Ascending aorta (tissue), 2 donors: ENCODE data around the gene HASPIN. TPM values are rescaled to one million over a fixed set of nuclear protein-coding genes. Genes with fewer than 3 reads are reported as not detected.

Experiments used
- DNase-seq, 2 donors: peaks; one replicate each; pipeline ENCODE4 v3.0.0-alpha.2; 2019; ENCODE audit warnings: low spot score in 2 of 2
- H3K27ac ChIP-seq, 2 donors: fragments of 200-600 bp; sonication (generic); one replicate each; pipeline ENCODE4 v1.5.1; 2016 to 2017; ENCODE audit warnings: mild to moderate bottlenecking in 1 of 2
- H3K27me3 ChIP-seq: fragments of 200-600 bp; sonication (generic); one replicate; pipeline ENCODE4 v1.5.1; 2017
- H3K36me3 ChIP-seq, 2 donors: fragments of 200-600 bp; sonication (generic); one replicate each; pipeline ENCODE4 v1.5.1; 2016
- H3K4me1 ChIP-seq, 2 donors: fragments of 200-600 bp; sonication (generic); one replicate each; pipeline ENCODE4 v1.5.1; 2016 to 2017; ENCODE audit warnings: mild to moderate bottlenecking in 1 of 2
- H3K4me3 ChIP-seq, 2 donors: fragments of 200-600 bp; sonication (generic); one replicate each; pipeline ENCODE4 v1.5.1; 2016 to 2017; ENCODE audit warnings: mild to moderate bottlenecking in 1 of 2
- H3K9me3 ChIP-seq, 2 donors: fragments of 200-600 bp; sonication (generic); one replicate each; pipeline ENCODE4 v1.5.1; 2016
- CTCF ChIP-seq, 3 experiments: fragments of 200-600 bp in 2 of 3; fragments of 450-650 bp in 1 of 3; sonication (generic) in 2 of 3; IDR thresholded peaks; one replicate each; pipeline ENCODE4 v1.5.1; 2016 to 2019; ENCODE audit warnings: antibody characterized with exemption in 3 of 3, mild to moderate bottlenecking in 1 of 3, moderate library complexity in 1 of 3
- intact Hi-C: fragments of 100-400 bp; cut with DNase I; formaldehyde crosslinking; loops from one replicate; pipeline ENCODE4 v1.15.1; 2023
- total RNA-seq: library from RNA; depleted of rRNA; stranded (reverse); fragments of >200 nt; gene quantifications from one replicate; pipeline ENCODE4 v1.1.0, GENCODE V29; 2016

Gene HASPIN
- total RNA-seq, 1 donor from 2014 or later: 2.7 TPM

DNA sequence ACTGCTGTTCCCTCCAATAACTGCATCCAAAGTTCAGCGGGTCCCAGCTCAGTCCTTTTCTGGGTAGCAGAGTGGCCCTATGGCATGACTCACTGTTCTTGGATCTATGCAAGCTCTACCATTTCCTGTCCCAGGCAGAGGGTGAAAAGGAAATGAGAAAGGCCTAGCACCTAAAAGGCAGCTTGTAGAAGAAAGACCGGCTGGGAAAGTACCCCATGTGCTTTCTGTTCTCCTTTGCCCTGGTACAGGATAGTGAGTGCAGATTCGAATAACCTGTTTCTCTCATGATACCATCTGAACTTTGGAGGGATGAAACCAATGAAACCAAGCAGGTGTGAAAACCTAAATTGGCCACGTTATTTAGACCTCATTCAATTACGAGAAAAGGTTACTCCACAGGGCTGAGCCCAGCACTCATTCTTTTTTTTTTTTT, 12.7 kb upstream of the HASPIN start:
- intact Hi-C loops: no loop called here
- no peak for TF ChIP-seq CTCF (IDR thresholded peaks at IDR 0.05)
- Histone ChIP-seq H3K4me3 (no peak overlapping the region), H3K4me1 (no peaks in the 10 kb centered on the region), H3K36me3 (peaks cover 20 to 25% of the 10 kb centered on the region in 2 donors), H3K27ac (no peak overlapping the region), H3K27me3 (no peaks in the 10 kb centered on the region), H3K9me3 (no peaks in the 10 kb centered on the region)
- DNase-seq: no peak

DNA sequence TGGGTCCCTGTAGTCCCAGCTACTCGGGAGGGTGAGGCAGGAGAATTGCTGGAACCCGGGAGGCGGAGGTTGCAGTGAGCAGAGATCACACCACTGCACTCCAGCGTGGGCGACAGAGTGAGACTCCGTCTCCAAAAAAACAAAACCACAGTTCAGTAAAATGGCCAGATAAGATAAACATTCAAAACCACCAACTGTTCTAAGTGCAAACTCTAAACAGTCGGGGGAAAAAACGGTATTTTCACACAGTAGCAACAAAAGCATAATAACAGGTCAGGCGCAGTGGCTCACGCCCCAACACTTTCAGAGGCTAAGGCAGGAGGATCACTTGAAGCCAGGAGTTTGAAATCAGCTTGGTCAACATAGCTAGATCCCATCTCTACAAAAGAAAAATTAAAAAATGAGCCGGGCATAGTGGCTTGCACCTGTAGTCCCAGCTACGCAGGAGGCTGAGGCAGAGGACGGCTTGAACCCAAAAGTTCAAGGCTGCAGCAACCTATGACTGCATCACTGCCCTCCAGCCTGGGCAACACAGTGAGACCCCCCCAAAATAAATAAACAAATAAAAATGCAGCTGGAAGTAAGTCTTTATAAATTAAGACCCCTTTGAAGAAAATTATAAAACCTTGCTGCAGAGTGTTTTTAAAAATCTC, 10.8 kb upstream of the HASPIN start:
- Histone ChIP-seq H3K9me3 (no peaks in the 10 kb centered on the region), H3K27me3 (no peaks in the 10 kb centered on the region), H3K4me1 (no peaks in the 10 kb centered on the region), H3K27ac (no peak overlapping the region), H3K36me3 (peaks cover 38 to 39% of the 10 kb centered on the region in 2 donors), H3K4me3 (no peak overlapping the region)
- intact Hi-C loops: no loop called here
- no peak for DNase-seq
- no peak for TF ChIP-seq CTCF (IDR thresholded peaks at IDR 0.05)

DNA sequence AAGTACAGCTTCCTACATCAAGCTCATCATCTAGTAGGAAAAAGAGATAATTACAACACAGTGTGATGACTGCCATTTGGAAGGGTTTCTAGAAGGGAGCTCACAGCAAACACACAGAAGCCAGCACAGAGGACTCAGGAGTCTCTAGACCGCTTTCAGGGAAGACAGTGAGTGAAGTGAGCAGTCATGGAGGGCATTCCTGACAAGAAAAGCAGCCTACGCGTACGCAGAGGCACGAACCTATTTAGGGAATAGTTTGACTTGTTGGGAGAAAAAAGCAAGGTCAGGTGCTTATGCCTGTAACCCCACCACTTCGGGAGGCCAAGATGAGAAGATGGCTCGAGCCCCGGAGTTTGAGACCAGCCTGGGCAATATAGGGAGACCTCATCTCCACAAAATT, 8.4 kb upstream of the HASPIN start:
- H3K9me3 ChIP-seq: no peaks in the 10 kb centered on the region
- intact Hi-C loops: no loop called here
- peaks cover 38 to 59% of the 10 kb centered on the region in 2 donors for H3K36me3 ChIP-seq
- H3K4me1 ChIP-seq: no peaks in the 10 kb centered on the region
- TF ChIP-seq CTCF (IDR thresholded peaks at IDR 0.05): no peak
- no peak overlapping the region for H3K4me3 ChIP-seq
- DNase-seq: no peak
- H3K27ac ChIP-seq: no peak overlapping the region
- no peaks in the 10 kb centered on the region for H3K27me3 ChIP-seq

GRCh38 chr17:3718201-3718600, 5.5 kb upstream of the HASPIN start:
- H3K9me3 ChIP-seq: no peaks in the 10 kb centered on the region
- H3K27ac ChIP-seq: no peak overlapping the region
- DNase-seq: no peak
- peaks cover 30 to 54% of the 10 kb centered on the region in 2 donors for H3K36me3 ChIP-seq
- no peak overlapping the region for H3K4me3 ChIP-seq
- intact Hi-C loops: no loop called here
- H3K27me3 ChIP-seq: no peaks in the 10 kb centered on the region
- TF ChIP-seq CTCF (IDR thresholded peaks at IDR 0.05): no peak
- H3K4me1 ChIP-seq: peaks cover 0 to 4% of the 10 kb centered on the region in 2 donors

- intact Hi-C loops: no loop called here
- H3K36me3 ChIP-seq: peaks cover 30 to 53% of the 10 kb centered on the region in 2 donors
- H3K27ac ChIP-seq: no peak overlapping the region
These were observed 4.4 kb upstream of the HASPIN start for GRCh38 chr17:3719265-3719664.

More at GRCh38 chr17:3719265-3719664, 4.4 kb upstream of the HASPIN start:
- Histone ChIP-seq H3K9me3 (no peaks in the 10 kb centered on the region), H3K4me1 (peaks cover 4 to 6% of the 10 kb centered on the region in 2 donors), H3K4me3 (no peak overlapping the region), H3K27me3 (no peaks in the 10 kb centered on the region)
- no peak for TF ChIP-seq CTCF (IDR thresholded peaks at IDR 0.05)
- DNase-seq: no peak
